GM18511 (cell line): ENCODE measurements around the gene RNF11.

Source experiments
- ATAC-seq: cut with Tn5 transposase; IDR thresholded peaks from one replicate; pipeline ENCODE4 v1.9.1; 2021; ENCODE audit warnings: mild to moderate bottlenecking, moderate library complexity; ENCODE audit not compliant: unreplicated experiment

The RNF11 gene

DNA sequence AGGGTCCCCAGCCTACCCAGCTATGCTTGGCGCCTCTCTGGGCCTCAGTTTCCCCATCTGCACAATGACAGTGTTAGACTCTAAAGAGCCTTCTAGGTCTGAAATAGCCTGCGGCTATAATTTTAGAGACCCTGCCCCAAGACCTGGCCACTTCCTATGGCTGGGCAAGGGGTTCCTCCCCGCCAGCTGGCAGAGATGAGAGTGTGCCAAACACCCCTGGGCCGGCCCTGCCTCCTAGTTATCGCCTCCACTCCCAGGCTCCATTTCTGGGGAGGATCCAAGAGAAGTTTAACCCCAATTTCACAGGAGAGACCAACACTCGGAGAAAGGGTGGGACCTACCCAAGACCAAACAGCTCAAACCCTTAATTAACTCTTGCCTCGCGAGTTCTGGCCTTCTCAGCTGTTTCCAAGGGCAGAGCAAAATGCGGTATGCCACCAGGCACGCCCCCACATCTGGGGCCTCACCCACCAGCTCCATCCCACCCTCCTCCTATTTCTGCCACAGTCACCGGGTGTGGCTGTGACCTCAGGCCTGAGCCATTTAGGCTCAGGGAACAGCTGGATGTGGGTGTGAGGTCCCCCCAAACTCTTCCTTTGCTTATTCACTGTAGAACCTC, 58.6 kb downstream of the RNF11 start:
- no peak for ATAC-seq

DNA sequence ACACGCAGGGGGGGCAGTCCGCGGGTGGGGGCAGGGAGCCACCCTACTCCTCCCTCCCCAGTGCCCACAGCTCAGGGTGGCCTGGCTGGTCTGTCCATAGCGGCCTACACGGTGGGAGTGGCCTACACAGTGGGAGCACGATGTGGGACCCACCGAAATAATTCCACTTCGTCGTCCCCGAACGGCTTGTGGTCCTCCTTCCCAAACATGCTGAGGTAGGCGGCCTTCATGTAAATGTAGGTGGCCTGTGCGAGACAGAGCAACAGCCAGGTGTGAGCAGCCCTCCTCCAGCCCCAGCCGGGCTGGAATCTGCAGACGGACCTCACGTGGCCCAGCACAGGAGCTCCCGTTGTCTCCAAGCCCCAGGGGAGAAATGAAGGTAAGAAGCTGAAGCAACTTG, 59.9 kb downstream of the RNF11 start:
- no peak for ATAC-seq

DNA sequence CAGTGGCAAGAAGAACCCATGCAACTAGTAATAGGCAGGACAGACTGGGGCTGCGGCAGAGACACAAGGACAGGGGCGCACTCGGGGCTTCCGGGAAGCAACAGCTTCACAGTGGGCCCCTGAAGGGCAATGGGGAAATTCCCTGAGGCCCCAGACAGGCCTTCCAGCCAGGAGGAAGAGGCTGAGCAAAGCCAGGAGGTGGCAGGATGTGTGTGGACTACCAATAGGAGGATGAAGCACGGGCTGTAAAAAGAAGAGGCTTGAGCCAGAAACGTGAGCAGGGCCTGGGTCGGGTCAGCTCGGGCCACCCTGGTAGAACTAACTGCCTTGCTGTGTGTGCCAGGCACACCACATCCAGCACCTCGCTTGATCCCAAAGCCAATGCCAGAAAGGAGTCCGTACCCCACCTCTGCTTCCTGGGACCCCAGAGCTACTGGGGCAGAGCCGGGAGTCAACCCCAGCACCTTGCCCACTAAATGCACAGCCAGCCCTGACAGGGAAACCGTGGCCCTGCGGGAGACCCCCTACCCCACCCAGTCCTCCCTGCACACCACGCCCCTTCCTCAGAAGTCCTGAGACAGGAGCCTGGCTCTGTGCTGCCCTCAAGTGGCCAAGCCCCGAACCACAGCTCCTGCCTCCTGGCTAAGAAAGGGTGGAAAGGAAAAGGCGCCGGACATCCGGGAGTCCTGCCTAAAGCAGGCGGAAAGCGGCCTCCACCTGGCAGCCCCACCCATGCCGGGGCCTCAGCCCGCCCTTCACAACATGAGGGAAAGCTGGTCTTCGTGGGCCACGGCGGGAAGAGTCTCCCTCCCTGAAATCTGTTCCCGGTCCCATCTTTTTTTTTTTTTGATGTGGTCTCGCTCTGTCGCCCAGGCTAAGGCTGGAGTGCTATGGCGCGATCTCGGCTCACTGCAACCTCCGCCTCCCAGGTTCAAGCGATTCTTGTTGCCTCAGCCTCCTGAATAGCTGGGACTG, 60.6 kb downstream of the RNF11 start:
- ATAC-seq: peak; percentile 63

DNA sequence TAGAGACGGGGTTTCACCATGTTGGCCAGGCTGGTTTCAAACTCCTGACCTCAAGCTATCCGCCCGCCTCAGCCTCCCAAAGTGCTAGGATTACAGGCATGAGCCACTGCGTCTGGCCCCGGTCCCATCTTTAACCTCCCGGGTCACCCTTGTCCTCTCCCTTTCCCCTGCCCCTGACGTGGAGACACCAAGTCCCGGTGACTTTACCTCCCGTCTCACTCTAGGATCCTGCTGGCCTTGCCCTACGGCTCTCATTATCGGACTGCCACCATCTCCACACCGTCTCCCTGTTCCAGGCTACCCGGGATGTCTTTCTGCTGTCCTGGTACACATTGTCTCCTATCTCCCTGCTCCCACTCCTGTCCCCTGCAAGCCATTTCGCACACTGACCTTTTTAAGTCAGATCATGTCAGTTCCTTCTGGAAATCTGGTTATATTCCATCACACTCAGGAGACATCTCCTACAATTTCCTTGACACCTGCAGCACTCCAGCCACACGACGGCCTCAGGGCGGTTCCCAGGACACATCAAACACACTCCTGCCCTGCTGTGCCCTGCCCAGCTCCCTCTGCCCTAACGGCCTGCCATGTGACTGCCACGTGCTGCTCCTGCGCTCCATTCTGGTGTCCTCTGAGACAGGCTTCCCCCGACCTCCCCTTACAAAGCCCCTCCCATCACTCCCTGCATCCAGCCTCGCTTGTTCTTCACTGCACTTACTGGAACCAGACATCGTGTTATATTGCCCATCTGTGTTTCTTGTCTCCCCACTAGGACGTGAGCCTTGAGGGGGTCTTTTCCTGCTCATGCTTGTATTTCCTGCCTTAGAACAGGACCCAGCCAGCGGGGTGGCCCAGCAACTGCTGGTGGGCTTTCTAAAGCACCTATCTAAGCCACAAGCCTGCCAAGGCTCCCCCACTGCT, 61.6 kb downstream of the RNF11 start:
- no peak for ATAC-seq

DNA sequence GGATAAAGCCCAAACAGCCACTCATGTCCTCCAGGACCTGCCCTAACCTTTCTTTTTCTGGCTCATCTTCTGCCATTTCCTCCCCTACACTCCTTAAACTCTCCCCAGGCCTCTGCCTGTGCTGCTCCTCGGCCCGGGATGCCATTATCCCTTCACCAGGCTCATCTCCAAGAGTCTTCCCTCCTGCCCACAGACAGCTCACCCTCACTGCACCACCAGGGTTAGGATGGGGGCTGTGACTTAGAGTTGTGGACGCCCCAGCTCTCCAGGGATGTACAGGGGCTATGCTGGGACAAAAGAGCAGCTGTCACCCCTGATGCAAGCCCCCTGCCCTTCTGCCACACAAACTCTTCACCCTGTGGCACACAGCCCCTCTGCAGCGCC, 62.2 kb downstream of the RNF11 start:
- ATAC-seq: no peak

DNA sequence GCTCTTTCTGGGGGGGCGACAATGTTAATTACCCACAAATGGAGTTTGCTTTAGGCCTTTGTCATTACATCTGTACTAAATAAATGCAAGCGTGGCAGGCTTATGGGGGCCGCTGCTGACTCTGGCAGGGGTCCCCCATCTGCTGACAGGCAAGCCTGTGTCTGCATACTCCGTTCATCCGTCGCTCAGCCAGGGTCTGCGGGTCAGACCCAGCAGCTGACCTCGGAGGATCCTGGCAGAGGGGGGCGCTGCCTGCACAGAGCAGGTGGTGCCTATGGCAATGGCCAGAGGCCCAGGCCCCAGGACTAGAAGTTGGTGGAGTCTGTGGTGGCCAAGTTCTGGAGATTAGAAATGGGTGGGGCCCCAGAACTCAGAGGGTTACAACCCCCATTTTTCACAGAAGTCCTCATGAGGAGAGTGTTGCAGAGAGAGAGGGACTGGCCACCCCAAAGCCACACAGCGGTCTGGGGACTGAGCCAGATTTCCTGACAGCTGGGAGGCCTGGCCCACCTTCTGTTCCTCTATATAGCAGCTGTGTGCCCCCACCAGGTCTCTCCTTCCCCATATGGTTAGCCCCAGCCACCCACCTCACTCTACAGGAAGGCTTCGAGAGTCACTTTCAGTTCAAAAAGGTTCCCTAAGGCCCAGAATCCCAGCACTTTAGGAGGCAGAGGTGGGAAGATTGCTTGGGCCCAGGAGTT, 63.3 kb downstream of the RNF11 start:
- ATAC-seq: no peak

DNA sequence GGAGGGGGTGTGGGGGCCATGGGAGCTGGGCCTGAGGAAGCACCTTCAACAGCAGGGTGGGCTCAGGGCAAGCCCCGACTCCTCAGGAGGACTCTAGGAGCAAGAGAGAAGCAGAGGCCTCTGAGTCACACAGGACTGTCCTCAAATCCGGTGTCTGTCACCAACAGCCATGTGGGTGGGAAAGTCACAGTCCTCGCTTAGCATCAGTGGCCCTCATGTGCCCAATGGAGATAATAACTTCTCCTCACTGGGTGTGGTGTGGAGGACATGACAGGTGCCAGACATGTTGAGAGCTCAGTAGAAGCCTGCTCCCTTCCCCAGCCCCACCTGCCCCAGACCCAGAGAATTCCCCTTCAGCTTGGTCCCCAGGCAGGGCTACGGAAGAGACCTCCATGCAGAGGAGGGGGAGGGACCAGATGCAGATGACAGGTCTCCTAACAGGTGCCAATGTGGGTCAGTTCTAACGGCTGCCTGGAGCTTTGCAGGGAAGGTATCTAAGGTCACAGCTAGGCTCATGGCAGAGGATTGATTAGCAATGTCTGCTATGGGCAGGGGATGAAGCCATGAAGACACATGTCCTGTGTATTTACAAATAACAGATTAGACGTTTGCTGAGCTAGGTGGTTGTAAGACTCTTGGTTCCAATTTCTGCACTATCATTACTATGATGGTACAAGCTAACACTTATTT, 64.1 kb downstream of the RNF11 start:
- ATAC-seq: no peak

DNA sequence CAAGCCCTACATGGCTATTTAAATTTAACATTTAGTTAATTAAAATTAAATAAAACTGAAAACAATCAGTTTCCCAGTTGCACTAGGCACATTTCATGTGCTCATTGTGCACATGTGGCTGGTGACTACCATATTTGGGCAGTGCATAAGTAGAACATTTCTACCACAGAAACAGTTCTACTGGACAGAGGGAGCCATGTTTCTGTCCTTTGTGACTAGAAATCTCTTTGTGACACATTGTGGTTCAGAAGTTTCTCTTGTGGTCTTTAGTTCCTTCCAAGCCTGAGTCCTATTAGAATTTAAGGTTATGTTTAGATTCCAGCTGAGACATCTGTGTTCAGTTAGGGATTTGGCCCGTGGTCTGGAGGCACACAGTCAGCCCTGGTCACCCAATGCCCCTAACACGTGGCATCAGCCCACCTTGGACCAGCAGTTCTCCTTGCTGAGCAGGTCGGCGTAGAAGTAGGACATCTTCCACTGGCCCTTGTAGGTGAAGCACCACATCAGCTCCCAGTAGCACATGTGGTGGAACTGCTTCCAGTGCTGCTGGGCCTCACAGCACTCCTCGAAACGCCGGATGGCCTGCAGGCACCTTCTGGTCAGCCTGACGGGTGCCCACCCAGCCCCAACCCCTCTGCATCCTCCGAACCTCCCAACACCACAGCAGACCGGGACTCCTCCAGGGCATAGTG, 65.2 kb downstream of the RNF11 start:
- peak; percentile 39 for ATAC-seq

DNA sequence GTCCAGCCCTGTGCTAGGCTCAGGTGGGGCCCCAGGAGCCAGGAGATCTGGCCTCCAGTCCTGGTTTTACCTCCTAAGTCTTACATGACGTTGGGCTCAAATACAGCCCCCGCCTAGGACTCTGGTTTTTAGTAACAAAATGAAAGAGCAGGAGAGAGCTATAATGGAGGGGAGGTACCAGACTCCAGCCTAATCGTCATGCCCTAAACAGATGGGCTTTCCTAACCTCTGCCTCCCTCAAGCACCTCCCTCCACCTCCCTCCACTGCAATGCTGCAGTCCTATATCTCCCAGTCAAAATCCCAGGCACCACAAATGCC, 65.7 kb downstream of the RNF11 start:
- no peak for ATAC-seq

DNA sequence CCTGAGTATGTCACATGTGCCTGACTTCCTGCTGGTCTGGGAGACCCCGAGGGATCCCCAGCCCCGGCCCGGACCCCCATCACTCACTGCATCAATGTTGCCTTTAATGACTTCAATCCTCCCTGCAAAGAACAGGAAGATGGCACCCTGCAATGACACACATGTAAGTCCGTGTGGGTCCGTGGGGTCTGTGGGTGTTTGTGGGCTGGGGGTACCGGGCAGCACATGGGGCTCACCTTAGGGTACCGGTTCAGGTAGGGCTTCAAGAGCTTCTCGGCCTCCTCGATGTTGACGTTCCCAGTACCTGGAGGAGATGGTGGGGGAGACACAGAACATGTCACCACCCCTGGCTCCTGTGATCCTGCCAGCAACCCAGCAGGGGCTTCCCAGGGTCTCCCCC, 66.2 kb downstream of the RNF11 start:
- no peak for ATAC-seq

DNA sequence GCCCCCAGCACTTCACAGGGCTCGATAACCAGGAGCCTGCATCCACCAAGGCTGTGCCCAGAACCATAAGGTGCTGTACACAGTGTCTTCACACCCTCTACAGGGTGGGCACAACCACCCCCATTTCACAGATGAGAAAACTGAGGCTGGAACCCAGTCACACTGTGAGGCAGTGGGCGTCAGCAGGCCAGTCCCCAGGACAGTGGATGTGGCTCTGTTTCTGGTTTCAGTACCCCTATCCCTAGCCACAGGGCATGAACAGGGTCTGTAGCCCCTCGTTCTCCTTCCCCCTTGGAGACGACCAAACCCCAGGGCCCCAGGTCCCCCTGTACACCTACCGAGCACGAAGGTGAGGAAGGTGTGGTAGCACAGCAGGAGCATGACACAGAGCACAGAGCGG, 66.7 kb downstream of the RNF11 start:
- no peak for ATAC-seq

DNA sequence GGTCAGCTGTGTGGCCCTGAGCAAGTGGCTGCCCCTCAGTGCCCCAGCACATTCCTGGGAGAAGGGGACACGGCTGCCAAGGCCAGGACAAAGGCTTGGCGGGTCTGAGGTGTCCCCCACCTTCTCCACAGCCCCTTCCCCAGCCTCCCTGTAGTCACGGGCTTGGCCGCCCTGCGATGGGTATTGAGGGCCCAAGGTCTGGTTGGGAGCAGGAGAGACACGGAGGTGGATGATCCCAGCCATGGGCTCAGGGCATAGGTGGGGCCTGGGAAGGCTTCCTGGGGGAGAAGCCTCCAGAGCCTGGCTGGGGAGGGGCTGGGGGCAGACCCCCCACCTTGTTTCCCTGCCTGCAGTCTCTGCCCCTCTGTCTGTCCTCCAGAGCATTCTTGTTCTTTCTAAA, 67.2 kb downstream of the RNF11 start:
- ATAC-seq: no peak

DNA sequence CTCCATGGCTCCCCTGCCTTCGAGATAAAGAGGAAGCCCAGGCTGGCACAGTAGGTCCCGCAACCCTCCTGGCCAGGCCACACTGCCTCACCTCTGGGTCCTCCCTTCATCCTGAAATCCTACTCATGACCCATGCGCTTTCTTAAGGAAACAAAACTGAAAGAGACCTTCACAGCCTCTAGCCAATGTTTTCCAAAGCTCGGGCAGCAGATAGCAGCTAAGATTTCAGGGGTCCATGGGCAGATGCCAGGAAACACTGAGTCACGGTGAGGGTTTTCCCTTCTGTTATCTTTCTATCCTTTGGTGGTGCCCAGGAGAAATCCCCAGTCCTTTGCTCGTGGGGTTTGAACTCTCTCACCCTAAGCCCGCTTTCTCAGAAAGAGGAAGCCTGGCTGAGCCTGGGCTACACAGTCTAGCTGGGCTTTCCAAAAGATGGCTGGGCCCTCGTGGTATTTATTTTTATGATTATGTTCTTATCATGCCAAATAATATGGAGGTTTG, 67.7 kb downstream of the RNF11 start:
- peak; percentile 49 for ATAC-seq

DNA sequence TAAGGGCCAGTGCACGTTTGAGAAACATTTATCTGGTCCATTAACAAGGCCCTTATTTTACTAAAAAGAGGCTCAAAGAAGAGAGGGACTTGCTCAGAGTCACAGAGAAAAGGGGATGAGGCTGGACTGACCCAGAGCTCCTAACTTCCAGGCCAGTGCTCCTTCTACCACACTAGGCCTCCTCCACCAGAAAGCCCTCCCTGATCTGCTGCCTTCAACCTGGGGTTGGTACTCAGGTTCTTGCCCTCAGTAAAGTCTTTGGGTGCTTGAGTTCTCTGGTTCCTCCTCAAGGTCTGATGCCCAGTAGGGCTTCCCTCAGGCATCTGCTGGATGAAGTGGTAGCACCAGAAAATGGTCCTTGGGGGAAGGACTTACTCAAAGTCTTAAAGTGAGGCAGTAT, 68.3 kb downstream of the RNF11 start:
- no peak for ATAC-seq

DNA sequence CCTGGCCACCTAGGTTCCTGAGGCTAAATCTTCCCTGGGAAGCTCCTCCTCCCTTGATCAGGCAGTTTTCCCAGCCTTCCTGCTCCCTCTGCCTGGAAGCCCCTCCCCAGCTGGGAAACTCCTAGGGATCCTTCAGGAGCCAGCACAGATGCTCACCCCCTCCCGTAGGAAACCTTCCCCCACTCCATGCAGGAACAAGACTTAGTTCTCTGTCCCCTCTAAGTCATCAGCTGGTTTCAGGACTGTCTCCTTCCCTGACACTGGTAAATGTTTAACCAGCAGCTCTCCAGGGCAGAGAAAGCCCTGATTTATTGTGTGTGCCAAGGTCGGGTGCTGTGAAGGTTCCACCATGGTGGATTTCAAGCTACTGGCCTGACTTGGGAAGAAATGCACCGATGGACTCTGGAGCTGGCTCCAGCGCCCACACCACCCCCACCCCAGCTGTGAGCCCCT, 69.3 kb downstream of the RNF11 start:
- no peak for ATAC-seq

DNA sequence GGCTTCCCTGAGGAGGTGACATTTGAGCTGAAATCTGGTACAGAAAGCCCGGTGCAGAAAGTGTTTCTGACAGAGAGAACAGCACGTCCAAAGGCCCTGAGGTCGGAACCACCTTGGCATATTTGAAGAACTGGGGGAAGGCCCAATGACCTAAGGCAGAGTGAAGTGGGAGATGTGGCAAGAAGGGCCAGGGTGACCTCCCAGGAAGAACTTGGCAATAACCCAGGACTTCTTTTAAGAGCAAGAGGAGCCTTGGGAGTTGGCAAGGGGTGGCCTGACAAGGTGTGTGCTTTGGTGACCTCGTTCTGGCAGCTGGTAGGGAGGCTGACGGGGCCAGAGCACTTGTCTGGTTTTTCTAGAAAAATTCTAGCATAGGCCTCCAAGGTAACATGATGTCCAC, 70.9 kb downstream of the RNF11 start:
- ATAC-seq: no peak

DNA sequence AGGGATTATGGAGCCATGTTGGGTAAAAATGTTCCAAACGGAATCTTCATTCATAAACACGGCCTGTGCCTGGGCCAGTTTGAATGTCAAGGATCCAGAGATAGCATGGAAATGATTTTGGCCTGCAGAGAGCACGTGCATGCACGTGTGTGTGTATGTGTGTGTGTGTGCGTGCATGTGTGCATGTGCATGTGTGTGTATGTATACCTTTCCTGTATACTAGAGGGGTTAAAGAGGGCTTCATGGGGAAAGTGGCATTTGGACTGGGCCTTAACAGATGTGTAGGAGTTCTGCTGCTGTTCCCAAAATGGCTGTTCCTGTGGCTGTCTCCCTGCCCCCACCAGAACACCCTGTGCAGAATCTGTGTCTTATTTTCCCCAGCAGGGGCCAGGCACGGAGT, 72.6 kb downstream of the RNF11 start:
- ATAC-seq: no peak

DNA sequence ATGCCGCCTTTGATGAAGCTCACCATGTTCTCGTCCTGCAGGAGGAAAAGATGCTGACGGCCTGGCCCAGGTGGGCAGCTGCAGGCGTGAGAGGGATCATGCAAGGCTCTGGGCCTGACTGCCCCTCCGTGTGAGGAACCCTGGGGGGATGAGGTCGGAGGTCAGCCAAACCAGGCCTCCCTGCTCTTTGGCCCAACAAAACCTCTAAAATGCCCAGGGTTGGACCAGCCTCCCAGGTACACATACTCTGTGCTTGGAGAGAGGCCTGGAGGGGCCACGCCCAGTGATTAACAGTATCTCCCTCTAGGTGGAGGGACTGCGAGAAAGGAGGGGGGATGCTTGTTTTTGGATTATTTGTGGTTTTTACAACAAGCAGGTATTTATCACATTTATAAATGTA, 73.2 kb downstream of the RNF11 start:
- ATAC-seq: no peak

DNA sequence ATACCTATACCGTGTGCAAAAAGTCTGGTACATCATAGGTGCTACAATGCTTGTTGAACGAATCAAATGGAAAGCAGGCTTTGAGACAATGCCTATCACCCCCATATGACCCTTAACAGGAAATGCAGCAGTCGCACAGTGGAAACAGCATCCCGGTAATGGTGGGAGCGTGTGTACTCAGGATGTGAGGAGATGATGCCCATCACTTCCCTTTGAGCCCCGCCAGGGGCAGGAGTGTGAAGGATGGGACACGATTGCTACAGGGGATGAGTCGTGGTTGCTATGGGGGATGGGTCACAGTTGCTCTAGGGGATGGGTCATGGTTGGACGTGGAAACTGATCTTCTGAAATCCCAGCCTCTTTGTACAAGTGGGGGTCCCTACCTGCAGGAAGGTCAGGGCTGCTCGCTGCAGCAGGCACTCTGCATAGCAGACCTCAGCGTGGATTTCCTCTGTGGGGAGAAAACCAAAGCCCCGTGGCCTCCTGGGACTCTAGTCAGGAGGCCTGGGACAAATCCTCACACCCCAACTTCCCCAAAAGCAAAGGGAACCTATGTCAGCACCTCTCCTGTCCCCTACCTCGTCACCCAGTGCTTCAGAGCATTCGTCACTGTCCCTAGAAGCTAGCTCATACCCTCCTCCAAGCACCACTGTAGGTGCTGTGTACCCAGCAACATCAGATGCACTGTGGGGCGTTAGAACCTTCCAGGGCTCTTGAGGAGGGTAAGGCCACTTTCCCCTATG, 75.0 kb downstream of the RNF11 start:
- no peak for ATAC-seq
